HG02884 (cell line): Measurements from ENCODE around the gene SCN2A.
A peak's percentile ranks its signal among the peaks of the same experiment; 100 is the strongest.
"Not testable (repeated sequence)": the region's sequence is repeated elsewhere in the genome, so short reads cannot be mapped to it uniquely, and the experiment has no call there.

Experiments used
- ATAC-seq: cut with Tn5 transposase; IDR thresholded peaks from one replicate; pipeline ENCODE4 v1.9.1; 2021; ENCODE audit warnings: mild to moderate bottlenecking, moderate library complexity; ENCODE audit not compliant: unreplicated experiment

The SCN2A gene

GRCh38 chr2:165251366-165251765, 12.2 kb downstream of the SCN2A start:
- ATAC-seq, result no peak

GRCh38 chr2:165253178-165253577, 14.0 kb downstream of the SCN2A start:
- ATAC-seq, result no peak

GRCh38 chr2:165256618-165257017, 17.4 kb downstream of the SCN2A start:
- ATAC-seq, result no peak

GRCh38 chr2:165260347-165260746, 21.1 kb downstream of the SCN2A start:
- not testable (repeated sequence) for ATAC-seq

- ATAC-seq, result peak; percentile 66
Measured at GRCh38 chr2:165268754-165269153, 29.5 kb downstream of the SCN2A start.

DNA sequence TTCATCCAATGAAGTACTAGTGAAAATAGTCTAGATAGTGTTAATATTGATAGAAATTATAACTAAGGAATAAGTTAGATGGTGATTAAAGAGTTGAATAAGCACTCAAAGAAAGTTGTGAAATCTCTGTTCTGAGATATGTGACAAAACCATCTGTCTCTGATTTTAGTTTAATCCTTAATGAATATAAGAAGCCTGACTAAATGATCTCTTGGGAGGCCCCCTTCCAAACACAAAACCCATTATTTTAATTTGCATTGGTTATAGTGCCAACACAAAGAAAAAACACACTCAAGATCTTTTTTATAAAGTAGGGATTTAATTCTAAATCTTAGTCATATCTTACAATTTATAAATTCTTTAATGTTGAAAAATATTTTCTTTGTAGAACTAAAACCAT, 34.0 kb downstream of the SCN2A start:
- no peak for ATAC-seq

GRCh38 chr2:165274698-165275097, 35.5 kb downstream of the SCN2A start:
- ATAC-seq, result no peak

DNA sequence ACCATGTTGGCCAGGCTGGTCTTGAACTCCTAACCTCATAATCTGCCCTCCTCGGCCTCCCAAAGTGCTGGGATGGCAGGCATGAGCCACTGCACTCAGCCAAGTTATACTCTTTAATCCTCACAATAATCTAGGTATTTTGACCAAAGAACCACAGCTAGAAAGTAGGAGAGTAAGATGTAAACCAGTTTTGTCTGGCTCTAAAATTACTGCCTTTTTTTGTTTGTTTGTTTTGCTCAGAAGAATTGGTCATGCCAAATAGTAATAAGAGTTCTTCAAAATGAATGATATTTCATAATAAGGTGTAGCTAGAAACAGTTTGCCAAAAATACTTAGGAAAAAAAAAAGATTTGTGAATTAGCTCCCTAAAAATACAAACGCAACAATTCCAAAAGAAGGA, 36.7 kb downstream of the SCN2A start:
- no peak for ATAC-seq

DNA sequence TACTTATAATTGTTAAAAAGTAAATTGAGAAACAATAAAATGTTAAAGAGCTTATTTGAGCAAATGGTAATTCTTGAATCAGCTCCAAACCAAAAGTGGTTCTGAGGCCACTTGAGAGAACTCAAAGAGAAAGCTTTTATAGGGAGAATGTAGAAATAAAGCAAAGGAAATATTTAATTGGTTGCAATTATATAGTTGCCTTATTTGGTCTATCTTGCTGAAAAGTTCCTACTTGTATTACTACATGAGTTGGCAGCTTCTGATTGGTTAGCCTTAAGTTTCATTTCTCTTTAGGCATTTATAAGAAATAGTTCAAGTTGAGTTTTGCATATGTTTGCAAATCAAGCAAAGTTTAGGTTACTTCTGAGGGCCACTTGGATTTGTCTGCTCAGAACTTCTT, 38.1 kb downstream of the SCN2A start:
- ATAC-seq, result no peak

DNA sequence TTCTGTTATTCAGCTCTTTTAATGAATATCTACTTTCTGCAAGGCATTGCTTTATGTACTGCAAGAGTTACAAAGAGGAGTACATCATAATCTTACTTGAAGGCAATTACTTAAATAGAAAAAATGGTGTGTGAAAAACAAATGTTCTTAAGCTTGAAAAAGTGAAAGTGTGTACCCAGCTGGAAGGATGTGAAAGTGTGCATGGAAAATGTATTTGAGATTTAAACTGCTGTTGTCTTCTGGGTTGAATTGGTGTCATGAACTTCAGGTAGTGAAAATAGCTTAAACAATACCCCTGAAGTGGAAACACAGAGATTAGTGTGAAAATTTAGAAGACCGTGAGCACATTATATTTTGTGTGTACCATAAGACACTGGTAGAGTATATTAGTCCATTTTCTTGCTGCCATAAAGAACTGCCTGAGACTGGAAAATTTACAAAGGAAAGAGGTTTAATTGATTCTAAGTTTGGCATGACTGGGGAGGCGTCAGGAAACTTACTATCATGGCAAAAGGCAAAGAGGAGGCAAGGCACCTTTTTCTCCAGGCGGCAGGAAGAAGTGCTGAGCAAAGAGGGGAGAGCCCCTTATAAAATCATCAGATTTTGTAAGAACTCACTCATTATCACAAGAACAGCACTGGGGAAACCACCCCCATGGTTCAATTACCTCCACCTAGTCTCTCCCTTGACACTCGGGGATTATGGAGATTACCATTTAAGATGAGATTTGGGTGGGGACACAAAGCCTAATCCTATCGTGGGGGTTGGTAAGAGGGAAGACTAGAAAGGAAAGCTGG, 38.8 kb downstream of the SCN2A start:
- ATAC-seq, result no peak

DNA sequence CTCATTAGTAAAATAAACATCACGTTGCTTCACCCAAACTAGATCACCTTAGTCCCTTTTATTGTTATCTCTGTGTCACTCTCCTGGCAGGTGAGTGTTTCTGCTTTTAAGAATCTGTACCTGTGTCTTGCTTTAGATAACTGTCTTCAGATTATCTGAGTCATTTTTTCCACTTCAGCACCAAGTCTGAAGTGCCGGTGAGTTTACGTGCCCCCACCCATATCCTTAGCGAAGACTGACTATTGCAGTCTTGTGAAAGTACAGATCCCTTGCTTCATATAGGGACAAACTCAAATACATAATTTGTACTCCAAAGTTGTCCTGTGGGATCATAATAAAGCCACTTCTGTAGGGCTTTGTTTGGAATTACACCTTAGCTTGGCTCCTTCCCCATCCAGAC, 41.1 kb downstream of the SCN2A start:
- ATAC-seq, result no peak

GRCh38 chr2:165281387-165281786, 42.2 kb downstream of the SCN2A start:
- ATAC-seq, result no peak

DNA sequence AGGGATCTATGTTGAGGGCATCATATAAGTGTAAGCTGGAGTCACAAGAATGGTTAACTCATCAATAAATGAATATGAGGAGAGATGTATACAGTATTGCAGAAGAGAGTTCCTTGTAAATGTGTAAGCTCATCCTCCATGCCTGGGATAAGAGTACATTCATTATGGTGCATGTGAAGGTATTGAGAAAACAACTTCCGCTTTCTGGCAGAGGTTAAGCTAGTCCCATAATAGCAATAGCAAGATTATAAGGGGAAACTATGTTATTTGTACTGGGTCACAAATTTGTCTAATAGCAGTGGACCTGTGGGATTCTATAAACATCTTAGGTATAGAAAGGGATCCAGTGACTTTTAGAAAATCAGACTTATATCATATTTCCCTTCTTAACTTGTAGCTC, 44.1 kb downstream of the SCN2A start:
- no peak for ATAC-seq

- no peak for ATAC-seq
Measured at GRCh38 chr2:165287094-165287778, 48.0 kb downstream of the SCN2A start.

DNA sequence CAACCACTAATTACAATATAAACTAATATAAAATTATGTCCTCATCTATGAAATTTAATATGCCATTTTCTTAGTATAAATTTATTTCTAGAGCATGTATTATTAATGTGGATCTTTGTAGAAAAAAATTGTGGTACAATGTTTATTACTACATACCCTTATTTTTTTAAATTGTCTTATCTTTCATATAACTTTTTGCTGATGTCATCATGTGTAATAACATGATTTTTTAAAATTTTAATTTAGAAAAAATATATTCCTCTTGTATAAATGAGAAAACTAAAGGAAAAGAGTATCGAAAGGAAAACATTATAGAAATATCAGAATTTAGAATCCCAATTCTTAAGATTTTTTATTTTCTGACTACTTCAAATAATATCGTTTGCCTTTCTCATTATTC, 49.9 kb downstream of the SCN2A start:
- ATAC-seq, result no peak

- ATAC-seq, result peak; percentile 100
Measured at GRCh38 chr2:165293440-165294420, 54.5 kb downstream of the SCN2A start.

- ATAC-seq, result no peak
Measured at GRCh38 chr2:165294912-165295311, 55.7 kb downstream of the SCN2A start.

DNA sequence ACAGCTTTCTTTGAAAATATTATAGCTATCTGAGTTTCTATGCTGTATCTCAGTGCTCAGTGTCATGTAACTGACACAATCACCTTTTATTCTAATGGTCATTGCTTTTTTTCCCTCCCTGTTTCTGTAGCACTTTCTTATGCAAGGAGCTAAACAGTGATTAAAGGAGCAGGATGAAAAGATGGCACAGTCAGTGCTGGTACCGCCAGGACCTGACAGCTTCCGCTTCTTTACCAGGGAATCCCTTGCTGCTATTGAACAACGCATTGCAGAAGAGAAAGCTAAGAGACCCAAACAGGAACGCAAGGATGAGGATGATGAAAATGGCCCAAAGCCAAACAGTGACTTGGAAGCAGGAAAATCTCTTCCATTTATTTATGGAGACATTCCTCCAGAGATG, 56.4 kb downstream of the SCN2A start:
- no peak for ATAC-seq

GRCh38 chr2:165305391-165306096, 66.3 kb downstream of the SCN2A start:
- ATAC-seq, result no peak

DNA sequence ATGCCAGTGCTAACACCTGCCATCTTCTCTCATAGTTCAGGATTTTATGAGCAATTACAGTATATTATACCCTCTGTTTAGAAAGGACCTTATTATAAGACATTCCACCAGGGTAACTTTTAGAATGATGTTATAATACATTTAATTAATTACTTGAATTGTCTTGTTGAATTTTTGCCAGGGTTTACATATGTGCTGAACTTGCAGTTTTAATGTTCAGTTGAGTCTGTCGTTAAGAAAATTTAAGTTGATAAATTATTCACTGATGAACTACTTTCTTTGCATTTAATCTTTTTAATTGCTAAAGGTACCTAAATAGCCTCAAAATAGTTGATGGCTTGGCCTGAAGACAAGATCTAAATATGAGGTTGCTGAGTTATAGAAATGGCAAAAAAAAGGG, 68.1 kb downstream of the SCN2A start:
- ATAC-seq, result no peak

- ATAC-seq, result no peak
Measured at GRCh38 chr2:165311949-165312348, 72.7 kb downstream of the SCN2A start.
